A549 (cell line): Measurements from ENCODE around the gene ARFGEF3.

Source experiments
- FOXS1 ChIP-seq: fragments of 250-450 bp; sonication (Bioruptor Pico); IDR thresholded peaks from 2 replicates; pipeline ENCODE4 v1.5.0; 2020; ENCODE audit warnings: mild to moderate bottlenecking, moderate library complexity
- JUNB ChIP-seq: fragments of >200 bp; sonication (Bioruptor Twin); formaldehyde crosslinking; IDR thresholded peaks from 2 replicates; pipeline ENCODE4 v1.6.1; 2016
- POLR2A ChIP-seq: IDR thresholded peaks from 2 replicates; pipeline ENCODE4 v1.6.1; 2012; ENCODE audit warnings: mild to moderate bottlenecking, low read length
- RAD21 ChIP-seq, 2 experiments: fragments of >200 bp in 1 of 2; sonication (Bioruptor Twin) in 1 of 2; formaldehyde crosslinking in 1 of 2; IDR thresholded peaks in 1 of 2; conservative IDR thresholded peaks in 1 of 2; 2 replicates in 1 of 2; 3 replicates in 1 of 2; pipeline ENCODE4 v1.6.1; 2012 to 2018; ENCODE audit warnings: inconsistent platforms in 1 of 2
- RCOR1 ChIP-seq: fragments of 150-350 bp; IDR thresholded peaks from 2 replicates; pipeline ENCODE4 v1.6.1; 2014; ENCODE audit warnings: antibody characterized with exemption, low read length, low read depth
- RNF2 ChIP-seq: fragments of 200-600 bp; sonication (generic); IDR thresholded peaks from 2 replicates; pipeline ENCODE4 v1.6.1; 2016; ENCODE audit warnings: low read depth, mild to moderate bottlenecking, antibody characterized with exemption, moderate library complexity, borderline replicate concordance
- TF ChIP-seq, protein P1 (sequence below): fragments of >200 bp; sonication (Bioruptor Twin); formaldehyde crosslinking; IDR thresholded peaks from 3 replicates; pipeline ENCODE4 v1.5.1; 2016
- TF ChIP-seq, protein P2 (sequence below): IDR thresholded peaks from 2 replicates; pipeline ENCODE4 v1.6.1; 2012

DNA sequence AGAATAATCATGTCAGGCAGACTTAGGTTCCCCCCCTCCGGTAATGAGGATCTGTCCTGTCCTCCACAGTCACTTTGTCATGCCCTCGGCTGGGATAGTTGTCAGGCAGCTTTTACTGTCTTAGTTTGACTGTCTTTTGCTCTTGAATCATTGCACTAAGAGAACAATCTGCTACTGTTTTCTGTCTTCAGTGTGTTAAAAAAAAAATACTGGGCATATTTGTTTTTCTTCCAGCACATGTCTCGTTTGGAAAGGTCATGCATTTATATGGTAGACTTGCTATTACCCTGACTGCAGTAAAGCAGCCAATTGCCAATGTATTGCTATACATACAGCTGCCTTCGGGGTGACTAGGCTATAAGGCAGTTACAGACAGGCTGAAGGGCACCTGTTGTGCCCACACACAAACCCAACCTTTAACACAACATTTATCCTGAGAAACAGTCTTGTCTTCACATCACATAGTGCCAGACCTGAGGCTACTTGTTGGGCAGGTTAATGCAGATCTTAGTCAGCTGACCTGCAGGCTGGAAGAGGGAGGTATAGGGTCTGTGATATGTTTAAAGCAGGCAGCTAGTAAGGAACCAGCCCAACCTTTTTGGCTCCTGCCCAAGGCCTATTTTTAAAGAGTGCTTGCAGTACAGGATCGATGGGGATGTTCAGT is 26.7 kb downstream of the ARFGEF3 start:
- TF ChIP-seq RAD21 (conservative IDR thresholded peaks at IDR 0.05 in 1 of 2, IDR thresholded peaks at IDR 0.05 in 1 of 2) = no peak
- TF ChIP-seq, protein P1, sequence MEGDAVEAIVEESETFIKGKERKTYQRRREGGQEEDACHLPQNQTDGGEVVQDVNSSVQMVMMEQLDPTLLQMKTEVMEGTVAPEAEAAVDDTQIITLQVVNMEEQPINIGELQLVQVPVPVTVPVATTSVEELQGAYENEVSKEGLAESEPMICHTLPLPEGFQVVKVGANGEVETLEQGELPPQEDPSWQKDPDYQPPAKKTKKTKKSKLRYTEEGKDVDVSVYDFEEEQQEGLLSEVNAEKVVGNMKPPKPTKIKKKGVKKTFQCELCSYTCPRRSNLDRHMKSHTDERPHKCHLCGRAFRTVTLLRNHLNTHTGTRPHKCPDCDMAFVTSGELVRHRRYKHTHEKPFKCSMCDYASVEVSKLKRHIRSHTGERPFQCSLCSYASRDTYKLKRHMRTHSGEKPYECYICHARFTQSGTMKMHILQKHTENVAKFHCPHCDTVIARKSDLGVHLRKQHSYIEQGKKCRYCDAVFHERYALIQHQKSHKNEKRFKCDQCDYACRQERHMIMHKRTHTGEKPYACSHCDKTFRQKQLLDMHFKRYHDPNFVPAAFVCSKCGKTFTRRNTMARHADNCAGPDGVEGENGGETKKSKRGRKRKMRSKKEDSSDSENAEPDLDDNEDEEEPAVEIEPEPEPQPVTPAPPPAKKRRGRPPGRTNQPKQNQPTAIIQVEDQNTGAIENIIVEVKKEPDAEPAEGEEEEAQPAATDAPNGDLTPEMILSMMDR = no peak
- TF ChIP-seq RNF2 = no peak
- no peak for TF ChIP-seq RCOR1
- TF ChIP-seq, protein P2, sequence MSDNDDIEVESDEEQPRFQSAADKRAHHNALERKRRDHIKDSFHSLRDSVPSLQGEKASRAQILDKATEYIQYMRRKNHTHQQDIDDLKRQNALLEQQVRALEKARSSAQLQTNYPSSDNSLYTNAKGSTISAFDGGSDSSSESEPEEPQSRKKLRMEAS = no peak
- no peak for TF ChIP-seq JUNB
- no peak for TF ChIP-seq POLR2A
- no peak for TF ChIP-seq FOXS1 (CRISPR knock-in tag)
